ENCODE data around the gene ST3GAL6.

ST3GAL6 gene

GRCh38 chr3:98732286-98733052 is 30.7 kb upstream of the ST3GAL6 start (continued):
- TF ChIP-seq CTCF (tag by site-specific recombination; IDR thresholded peaks at IDR 0.05): no peak
- no peak for TF ChIP-seq MZF1 (tag by site-specific recombination; IDR thresholded peaks at IDR 0.05; ENCODE audit: borderline replicate concordance)
- TF ChIP-seq WT1 (tag by site-specific recombination; IDR thresholded peaks at IDR 0.05): peak; percentile 97
- TF ChIP-seq ZSCAN16 (tag by site-specific recombination; IDR thresholded peaks at IDR 0.05): no peak
- peak; percentile 95 for TF ChIP-seq ZBTB26 (tag by site-specific recombination; optimal IDR thresholded peaks at IDR 0.05)
- TF ChIP-seq YY2 (tag by site-specific recombination; IDR thresholded peaks at IDR 0.05): no peak
- peak; percentile 42; the same call in 1 of the 2 replicates for TF ChIP-seq ZNF394 (tag by site-specific recombination; IDR thresholded peaks at IDR 0.05; ENCODE audit: borderline replicate concordance)
- TF ChIP-seq GLI2 (tag by site-specific recombination; IDR thresholded peaks at IDR 0.05; ENCODE audit: borderline replicate concordance, low read depth): no peak
- 0 out of 2 replicates have a peak, but pooled peaks have one; percentile 18 for TF ChIP-seq ZNF2 (tag by site-specific recombination; IDR thresholded peaks at IDR 0.05)
- no peak for TF ChIP-seq ZNF148 (tag by site-specific recombination; IDR thresholded peaks at IDR 0.05; ENCODE audit: borderline replicate concordance)
- TF ChIP-seq KLF8 (tag by site-specific recombination; IDR thresholded peaks at IDR 0.05): peak; percentile 72; the same call in 1 of the 2 replicates
- peak; percentile 30; the same call in 1 of the 2 replicates for TF ChIP-seq ZFHX2 (tag by site-specific recombination; conservative IDR thresholded peaks at IDR 0.05)
- TF ChIP-seq ZNF366 (tag by site-specific recombination; conservative IDR thresholded peaks at IDR 0.05): peak; percentile 35; the same call in 1 of the 2 replicates
- peak; percentile 60 for TF ChIP-seq ZBTB20 (tag by site-specific recombination; IDR thresholded peaks at IDR 0.05)
- peak; percentile 79 for TF ChIP-seq PRDM10 (tag by site-specific recombination; IDR thresholded peaks at IDR 0.05)
- no peak for TF ChIP-seq ZNF555 (tag by site-specific recombination; conservative IDR thresholded peaks at IDR 0.05)
- TF ChIP-seq OVOL3 (tag by site-specific recombination; IDR thresholded peaks at IDR 0.05): no peak
- no peak for TF ChIP-seq ZNF433 (tag by site-specific recombination; IDR thresholded peaks at IDR 0.05; ENCODE audit: low read depth)
- TF ChIP-seq ZNF654 (tag by site-specific recombination; IDR thresholded peaks at IDR 0.05; ENCODE audit: low read depth): no peak
- TF ChIP-seq ZNF704 (tag by site-specific recombination; IDR thresholded peaks at IDR 0.05): 0 out of 2 replicates have a peak, but pooled peaks have one; percentile 75
- TF ChIP-seq PRDM1 (tag by site-specific recombination; IDR thresholded peaks at IDR 0.05): no peak
- no peak for TF ChIP-seq ZNF558 (tag by site-specific recombination; IDR thresholded peaks at IDR 0.05)
- TF ChIP-seq ZSCAN30 (tag by site-specific recombination; IDR thresholded peaks at IDR 0.05): peak; percentile 16; the same call in 1 of the 2 replicates
- no peak for TF ChIP-seq KLF7 (tag by site-specific recombination; IDR thresholded peaks at IDR 0.05; ENCODE audit: borderline replicate concordance)
- TF ChIP-seq ZNF561 (tag by site-specific recombination; IDR thresholded peaks at IDR 0.05; ENCODE audit: borderline replicate concordance): no peak
- no peak for TF ChIP-seq BCL6B (tag by site-specific recombination; IDR thresholded peaks at IDR 0.05)
- TF ChIP-seq ZIC2 (tag by site-specific recombination; IDR thresholded peaks at IDR 0.05): peak; percentile 85

Data from HEK293 (cell line).